ENCODE results near the gene HIPK4.
"Not testable (repeated sequence)": the region's sequence is repeated elsewhere in the genome, so short reads cannot be mapped to it uniquely, and the experiment has no call there.

Gene HIPK4

GRCh38 chr19:40392894-40393517, 3.0 kb upstream of the HIPK4 start:
- DNase-seq = no peak

- no peak for DNase-seq
These were observed 2.1 kb upstream of the HIPK4 start for GRCh38 chr19:40392123-40392522.

GRCh38 chr19:40389404-40390083, 437 bp downstream of the HIPK4 start:
- no peak for DNase-seq

GRCh38 chr19:40388481-40388880, 1.5 kb downstream of the HIPK4 start:
- no peak for DNase-seq

GRCh38 chr19:40387155-40387554, 2.8 kb downstream of the HIPK4 start:
- no peak for DNase-seq

- no peak for DNase-seq
These were observed 6.2 kb downstream of the HIPK4 start for GRCh38 chr19:40383668-40384248.

GRCh38 chr19:40381321-40381720, 8.7 kb downstream of the HIPK4 start:
- DNase-seq = no peak

- DNase-seq = no peak
These were observed 9.6 kb downstream of the HIPK4 start for GRCh38 chr19:40380199-40381037.

- no peak for DNase-seq
These were observed 10.4 kb downstream of the HIPK4 start for GRCh38 chr19:40379446-40380198.

GRCh38 chr19:40378509-40378908, 11.5 kb downstream of the HIPK4 start:
- no peak for DNase-seq

- no peak for DNase-seq
These were observed 12.1 kb downstream of the HIPK4 start for GRCh38 chr19:40377876-40378385.

- no peak for DNase-seq
These were observed 13.6 kb downstream of the HIPK4 start for GRCh38 chr19:40376286-40376862.

- DNase-seq = no peak
These were observed 15.9 kb downstream of the HIPK4 start for GRCh38 chr19:40374084-40374483.

GRCh38 chr19:40371802-40372122, 18.2 kb downstream of the HIPK4 start:
- DNase-seq = no peak

- no peak for DNase-seq
These were observed 18.8 kb downstream of the HIPK4 start for GRCh38 chr19:40370997-40371801.

GRCh38 chr19:40370253-40370652, 19.7 kb downstream of the HIPK4 start:
- not testable (repeated sequence) for DNase-seq

- no peak for DNase-seq
These were observed 20.2 kb downstream of the HIPK4 start for GRCh38 chr19:40369797-40370196.

- DNase-seq = no peak
These were observed 22.2 kb downstream of the HIPK4 start for GRCh38 chr19:40367577-40368434.

- DNase-seq = no peak
These were observed 23.1 kb downstream of the HIPK4 start for GRCh38 chr19:40366697-40367561.
